ENCODE results near the gene A3GALT2.

- TF ChIP-seq CTCF (conservative IDR thresholded peaks at IDR 0.05) (no peak), EZH2 (IDR thresholded peaks at IDR 0.05; ENCODE audit: low read depth) (no peak)
Measured at GRCh38 chr1:33302325-33302724, 18.6 kb downstream of the A3GALT2 start.

Data from PC-9 (cell line).